HEK293T (cell line): ENCODE measurements around the gene REXO1.

Source experiments
- CTCF ChIA-PET: fragments of 350-600 bp; formaldehyde crosslinking; extraction: SDS; loops from one replicate; lab custom pipeline; 2021; ENCODE audit warnings: antibody characterized with exemption, inconsistent platforms; lab: Yijun Ruan, JAX
- POLR2A ChIA-PET: fragments of 350-600 bp; formaldehyde crosslinking; extraction: SDS; loops from one replicate; lab custom pipeline; 2020; ENCODE audit warnings: antibody characterized with exemption, inconsistent platforms; lab: Yijun Ruan, JAX
- DNase-seq: peaks from one replicate; pipeline ENCODE4 v3.0.0; 2012; ENCODE audit warnings: mixed read lengths; ENCODE audit errors: extremely low spot score
- ARNT ChIP-seq: fragments of 450-650 bp; IDR thresholded peaks from 2 replicates; pipeline ENCODE4 v1.6.1; 2017; ENCODE audit warnings: mild to moderate bottlenecking
- BHLHE40 ChIP-seq: fragments of 450-650 bp; IDR thresholded peaks from 2 replicates; pipeline ENCODE4 v1.6.1; 2016; ENCODE audit warnings: mild to moderate bottlenecking, moderate library complexity, borderline replicate concordance
- CTBP1 ChIP-seq: fragments of 450-650 bp; IDR thresholded peaks from 2 replicates; pipeline ENCODE4 v1.6.1; 2016; ENCODE audit warnings: borderline replicate concordance
- ELF4 ChIP-seq: fragments of 450-650 bp; IDR thresholded peaks from 2 replicates; pipeline ENCODE4 v1.6.1; 2017; ENCODE audit warnings: antibody characterized with exemption
- FOXA1 ChIP-seq: fragments of 450-650 bp; IDR thresholded peaks from 2 replicates; pipeline ENCODE4 v1.6.1; 2016; ENCODE audit warnings: mild to moderate bottlenecking
- FOXK2 ChIP-seq: fragments of 450-650 bp; IDR thresholded peaks from 2 replicates; pipeline ENCODE4 v1.6.1; 2016; ENCODE audit warnings: mild to moderate bottlenecking
- FOXM1 ChIP-seq: fragments of 450-650 bp; IDR thresholded peaks from 2 replicates; pipeline ENCODE4 v1.6.1; 2017; ENCODE audit warnings: mild to moderate bottlenecking, borderline replicate concordance
- HDGF ChIP-seq: fragments of 450-650 bp; IDR thresholded peaks from 2 replicates; pipeline ENCODE4 v1.6.1; 2017; ENCODE audit warnings: antibody characterized with exemption, borderline replicate concordance
- L3MBTL2 ChIP-seq: fragments of 450-650 bp; conservative IDR thresholded peaks from 2 replicates; pipeline ENCODE4 v1.6.1; 2016; ENCODE audit warnings: mild to moderate bottlenecking
- LEF1 ChIP-seq: fragments of 450-650 bp; IDR thresholded peaks from 2 replicates; pipeline ENCODE4 v1.6.1; 2017; ENCODE audit warnings: mild to moderate bottlenecking, borderline replicate concordance
- NFRKB ChIP-seq: fragments of 450-650 bp; IDR thresholded peaks from 2 replicates; pipeline ENCODE4 v1.6.1; 2016; ENCODE audit warnings: mild to moderate bottlenecking, moderate library complexity
- PKNOX1 ChIP-seq: fragments of 450-650 bp; IDR thresholded peaks from 2 replicates; pipeline ENCODE4 v1.6.1; 2016
- SP1 ChIP-seq: fragments of 450-650 bp; IDR thresholded peaks from 2 replicates; pipeline ENCODE4 v1.6.1; 2017
- SUZ12 ChIP-seq: fragments of 450-650 bp; IDR thresholded peaks from 2 replicates; pipeline ENCODE4 v1.6.1; 2016; ENCODE audit warnings: mild to moderate bottlenecking
- TARDBP ChIP-seq: fragments of 450-650 bp; IDR thresholded peaks from 2 replicates; pipeline ENCODE4 v1.6.1; 2016
- ZNF384 ChIP-seq: fragments of 450-650 bp; IDR thresholded peaks from 2 replicates; pipeline ENCODE4 v1.6.1; 2016

Gene REXO1

GRCh38 chr19:1836458-1837221 lies 11.6 kb downstream of the REXO1 start:
- DNase-seq, result no peak
- POLR2A ChIA-PET, result interaction anchor here (1.3 kb wide), 1 partner anchor 11 kb away, joined by 4 read pairs; no protein-coding TSS in a partner anchor
- CTCF ChIA-PET, result interaction anchor here (0.6 to 3.0 kb wide), 6 partner anchors 10 to 346 kb away, joined by 3 to 32 read pairs (median 4); partner anchors contain the start of gene REEP6
- TF ChIP-seq ZNF384, result 0 out of 2 replicates have a peak, but pooled peaks have one; percentile 12
- TF ChIP-seq HDGF, result no peak

GRCh38 chr19:1833540-1833939 lies 14.7 kb downstream of the REXO1 start:
- TF ChIP-seq BHLHE40 (no peak), PKNOX1 (no peak), HDGF (no peak), ZNF384 (no peak), FOXA1 (no peak), FOXM1 (no peak), TARDBP (no peak), SUZ12 (no peak), NFRKB (no peak), ARNT (no peak), ELF4 (no peak), FOXK2 (no peak), SP1 (no peak), LEF1 (no peak), L3MBTL2 (no peak)
- ChIA-PET CTCF (no interaction called here), POLR2A (no interaction called here)
- DNase-seq, result no peak

- POLR2A ChIA-PET, result no interaction called here
- CTCF ChIA-PET, result no interaction called here
- DNase-seq, result no peak
- no peak for TF ChIP-seq NFRKB
- TF ChIP-seq CTBP1, result no peak
- no peak for TF ChIP-seq PKNOX1
- no peak for TF ChIP-seq FOXK2
- TF ChIP-seq SP1, result no peak
- no peak for TF ChIP-seq HDGF
- TF ChIP-seq ZNF384, result no peak
- no peak for TF ChIP-seq LEF1
- TF ChIP-seq L3MBTL2, result no peak
- TF ChIP-seq FOXM1, result no peak
- no peak for TF ChIP-seq ELF4
- no peak for TF ChIP-seq SUZ12
- TF ChIP-seq FOXA1, result no peak
- TF ChIP-seq ARNT, result no peak
- TF ChIP-seq TARDBP, result no peak
Measured at GRCh38 chr19:1832046-1832663, 16.1 kb downstream of the REXO1 start.

GRCh38 chr19:1830978-1831377 lies 17.3 kb downstream of the REXO1 start:
- CTCF ChIA-PET, result no interaction called here
- POLR2A ChIA-PET, result no interaction called here
- no peak for TF ChIP-seq FOXA1
- TF ChIP-seq FOXM1, result no peak
- TF ChIP-seq NFRKB, result no peak
- no peak for TF ChIP-seq L3MBTL2
- no peak for TF ChIP-seq BHLHE40
- no peak for TF ChIP-seq TARDBP
- TF ChIP-seq FOXK2, result no peak
- TF ChIP-seq SP1, result no peak
- no peak for TF ChIP-seq PKNOX1
- TF ChIP-seq LEF1, result no peak
- no peak for TF ChIP-seq SUZ12
- no peak for TF ChIP-seq HDGF
- DNase-seq, result no peak

- no peak for TF ChIP-seq TARDBP
- TF ChIP-seq ZNF384, result no peak
- POLR2A ChIA-PET, result no interaction called here
- DNase-seq, result no peak
- CTCF ChIA-PET, result interaction anchor here (1.1 to 2.1 kb wide), 2 partner anchors 8 to 158 kb away, joined by 3 to 8 read pairs; no protein-coding TSS in a partner anchor
Measured at GRCh38 chr19:1830568-1830967, 17.7 kb downstream of the REXO1 start.

- CTCF ChIA-PET, result interaction anchor here (1.1 to 2.1 kb wide), 2 partner anchors 8 to 158 kb away, joined by 3 to 8 read pairs; no protein-coding TSS in a partner anchor
- POLR2A ChIA-PET, result no interaction called here
- no peak for TF ChIP-seq ARNT
- no peak for TF ChIP-seq PKNOX1
- no peak for TF ChIP-seq FOXA1
- no peak for TF ChIP-seq HDGF
- TF ChIP-seq TARDBP, result no peak
- TF ChIP-seq CTBP1, result no peak
- no peak for TF ChIP-seq BHLHE40
- no peak for TF ChIP-seq SUZ12
- no peak for TF ChIP-seq FOXK2
- no peak for TF ChIP-seq ZNF384
- no peak for TF ChIP-seq L3MBTL2
- no peak for TF ChIP-seq ELF4
- TF ChIP-seq LEF1, result no peak
- no peak for TF ChIP-seq NFRKB
- TF ChIP-seq FOXM1, result no peak
- TF ChIP-seq SP1, result no peak
- DNase-seq, result no peak
Measured at GRCh38 chr19:1829958-1830357, 18.3 kb downstream of the REXO1 start.
